Measurements from ENCODE around the gene ISY1.

DNA sequence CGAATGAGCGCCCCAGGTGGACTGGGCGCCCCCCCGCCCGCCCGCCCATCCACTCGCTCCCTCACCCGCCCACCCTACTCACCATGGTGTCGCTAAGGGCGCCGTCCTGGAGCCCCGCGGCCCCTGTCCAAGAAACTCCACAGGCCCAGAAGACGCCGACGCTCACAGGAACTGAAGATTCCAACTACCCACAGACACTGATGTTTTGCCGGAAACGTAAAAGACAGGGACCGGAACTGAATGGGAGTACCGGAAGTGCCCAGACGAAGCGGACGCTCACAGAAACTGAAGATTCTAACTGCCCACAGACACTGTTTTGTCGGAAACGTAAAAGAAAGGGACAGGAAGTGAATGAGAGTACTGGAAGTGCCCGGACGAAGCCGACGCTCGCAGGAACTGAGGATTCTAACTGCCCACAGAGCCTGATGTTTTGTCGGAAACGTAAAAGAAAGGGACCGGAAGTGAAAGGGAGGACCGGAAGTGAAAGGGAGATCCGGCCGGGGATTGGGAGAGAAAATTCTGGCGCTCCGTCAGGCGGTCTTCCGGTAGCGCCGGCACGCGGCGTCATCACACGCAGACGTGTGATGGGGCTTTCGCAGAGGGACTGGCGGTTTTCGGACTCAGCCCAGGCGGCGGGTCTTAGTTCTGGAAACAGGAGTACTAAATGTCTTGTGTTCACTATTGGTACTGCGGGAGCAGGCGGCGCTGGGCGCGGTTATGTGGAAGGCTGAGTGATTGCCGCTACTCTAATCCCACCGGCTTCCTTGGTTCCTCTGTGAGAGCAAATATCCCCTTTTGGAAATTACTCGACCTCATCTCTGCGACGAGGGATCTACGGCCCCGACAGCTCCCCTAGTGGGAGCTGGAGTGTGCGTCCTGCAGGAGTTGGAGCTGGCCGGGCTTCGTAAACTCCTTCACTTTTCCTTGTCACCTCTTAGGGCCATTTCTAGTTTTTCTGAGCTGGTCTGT, at the start of gene ISY1:
- no peak for TF ChIP-seq ZNF274 (IDR thresholded peaks at IDR 0.05; ENCODE audit: low read depth, low read length)
- peak; percentile 18 for TF ChIP-seq YY1 (IDR thresholded peaks at IDR 0.05; ENCODE audit: insufficient read depth, insufficient read length)
- TF ChIP-seq SUZ12 (IDR thresholded peaks at IDR 0.05; ENCODE audit: extremely low read depth, insufficient read depth, insufficient read length), result no peak
